Adipose tissue (tissue), 3 donors: ENCODE results near the gene RPS15. TPM values are rescaled to one million over a fixed set of nuclear protein-coding genes. Genes with fewer than 3 reads are reported as not detected.

Source experiments
- H3K27ac ChIP-seq: one replicate; pipeline ENCODE4 v1.5.1; 2013; ENCODE audit warnings: low read depth, low read length
- WGBS, 3 donors: extraction: QIAGEN DNeasy Blood & Tissue Kit; methylation state at CpG; one replicate each; pipeline ENCODE4 v1.1.7; 2013; 5-methylcytosine and 5-hydroxymethylcytosine counted together
- polyA plus RNA-seq, 3 donors: library from polyadenylated mRNA; stranded (reverse); fragments of 200-250 nt; gene quantifications; one replicate each; pipeline ENCODE4 v1.2.3, GENCODE V29; 2013
- donor health status: healthy with polysubstance abuse.
- donor health status: Bipolar disorder and iron deficiency.
- donor health status: healthy.

Gene RPS15
- polyA plus RNA-seq, 3 donors, result 2,434 to 3,362 (median 3,351) TPM

- 93 to 96% (median 94%) methylated on average over 50 to 56 of the region's 56 CpGs for WGBS, 3 donors
- H3K27ac ChIP-seq, result no peak overlapping the region
These were observed 48.8 kb downstream of the RPS15 start for GRCh38 chr19:1486720-1487575.

- WGBS, 3 donors, result 91 to 93% (median 92%) methylated on average over 39 to 40 of the region's 40 CpGs
- H3K27ac ChIP-seq, result no peak overlapping the region
These were observed 49.5 kb downstream of the RPS15 start for GRCh38 chr19:1487576-1488281.

DNA sequence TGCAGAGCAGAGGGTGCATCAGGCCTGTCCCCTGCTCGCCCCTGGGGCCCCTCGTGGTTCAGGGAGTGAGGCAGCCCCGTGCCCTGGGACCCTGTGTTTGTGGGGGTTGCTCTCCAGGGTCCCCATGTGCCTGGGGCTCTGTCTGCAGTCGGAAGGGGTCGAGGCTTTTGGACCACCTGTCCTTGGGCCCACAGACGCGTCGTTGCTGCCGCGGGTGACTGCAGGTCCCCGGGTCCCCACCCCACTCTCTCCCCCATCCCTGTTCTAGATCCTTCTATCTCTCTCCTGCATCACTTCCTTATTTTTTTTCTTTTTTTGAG, 50.0 kb downstream of the RPS15 start:
- H3K27ac ChIP-seq, result no peak overlapping the region
- WGBS, 3 donors, result 78 to 96% (median 85%) methylated on average over 11 of the region's 11 CpGs

- H3K27ac ChIP-seq, result peak overlapping the region; percentile 56
- WGBS, 3 donors, result 21 to 26% (median 23%) methylated on average over 37 of the region's 37 CpGs
These were observed 51.5 kb downstream of the RPS15 start for GRCh38 chr19:1489463-1490310.

Other genes starting within 250 kb of the RPS15 start
- gene STK11, start 232.6 kb upstream of the RPS15 start, polyA plus RNA-seq, result 10 to 100 TPM; 24.5 to 42.9 (median 39.4) TPM
- gene CBARP, start 200.4 kb upstream of the RPS15 start, polyA plus RNA-seq, result 1 to 10 TPM in 2 of 3 donors, under 1 TPM in 1; 0.20 to 4.3 (median 2.0) TPM
- gene ATP5F1D, start 196.6 kb upstream of the RPS15 start, polyA plus RNA-seq, result 100 to 1,000 TPM; 217 to 303 (median 219) TPM
- gene MIDN, start 189.8 kb upstream of the RPS15 start, polyA plus RNA-seq, result 10 to 100 TPM; 22.8 to 95.5 (median 75.0) TPM
- gene CIRBP, start 169.1 kb upstream of the RPS15 start, polyA plus RNA-seq, result 100 to 1,000 TPM; 346 to 568 (median 388) TPM
- gene FAM174C, start 162.9 kb upstream of the RPS15 start, polyA plus RNA-seq, result 10 to 100 TPM; 44.9 to 75.8 (median 55.0) TPM
- not detected for gene EFNA2, start 152.5 kb upstream of the RPS15 start, polyA plus RNA-seq
- gene NDUFS7, start 54.5 kb upstream of the RPS15 start, polyA plus RNA-seq, result 100 to 1,000 TPM in 2 of 3 donors, 10 to 100 TPM in 1; 97.5 to 211 (median 110) TPM
- gene GAMT, start 36.9 kb upstream of the RPS15 start, polyA plus RNA-seq, result 10 to 100 TPM; 15.4 to 52.7 (median 17.7) TPM
- gene DAZAP1, start 30.8 kb upstream of the RPS15 start, polyA plus RNA-seq, result 10 to 100 TPM; 38.4 to 79.9 (median 70.1) TPM
- gene APC2, start 11.7 kb downstream of the RPS15 start, polyA plus RNA-seq, result under 1 TPM in 2 of 3 donors, not detected in 1; 0.06 TPM
- gene C19orf25, start 40.8 kb downstream of the RPS15 start, polyA plus RNA-seq, result 10 to 100 TPM; 16.5 to 28.6 (median 24.3) TPM
- 1 to 10 TPM; 1.2 to 3.5 (median 2.4) TPM for gene PCSK4, start 52.0 kb downstream of the RPS15 start, polyA plus RNA-seq
- gene REEP6, start 52.8 kb downstream of the RPS15 start, polyA plus RNA-seq, result 10 to 100 TPM in 2 of 3 donors, 1 to 10 TPM in 1; 5.5 to 30.5 (median 12.5) TPM
- gene ADAMTSL5, start 74.6 kb downstream of the RPS15 start, polyA plus RNA-seq, result under 1 TPM; 0.55 to 0.90 (median 0.89) TPM
- gene PLK5, start 85.7 kb downstream of the RPS15 start, polyA plus RNA-seq, result under 1 TPM in 1 of 3 donors, not detected in 2; 0.07 TPM
- gene MEX3D, start 129.9 kb downstream of the RPS15 start, polyA plus RNA-seq, result 1 to 10 TPM; 5.3 to 7.7 (median 6.7) TPM
- gene MBD3, start 154.5 kb downstream of the RPS15 start, polyA plus RNA-seq, result 10 to 100 TPM; 29.2 to 87.3 (median 73.1) TPM
- gene UQCR11, start 167.1 kb downstream of the RPS15 start, polyA plus RNA-seq, result 100 to 1,000 TPM in 2 of 3 donors, 10 to 100 TPM in 1; 64.5 to 179 (median 163) TPM
- gene TCF3, start 214.2 kb downstream of the RPS15 start, polyA plus RNA-seq, result 10 to 100 TPM; 23.3 to 28.8 (median 26.2) TPM